Measurements from ENCODE around the gene GAB3. TPM values are rescaled to one million over a fixed set of nuclear protein-coding genes. Genes with fewer than 3 reads are reported as not detected.
A peak's percentile ranks its signal among the peaks of the same experiment; 100 is the strongest.

The GAB3 gene
- total RNA-seq, 3 donors from 2014 or later (not counting 1 experiment from before 2014, with no cell fraction given): 55.6 to 89.8 (median 77.4) TPM

GRCh38 chrX:154727871-154728270 is 23.0 kb downstream of the GAB3 start:
- ATAC-seq (no peak), DNase-seq (no peak)
- H3K36me3 Mint-ChIP-seq: no peaks in the 10 kb centered on the region
- H3K27me3 Mint-ChIP-seq (ENCODE audit: low read depth in 2 of 2): no peaks in the 10 kb centered on the region
- 33% methylated on average over 2 of the region's 3 CpGs for WGBS (ENCODE audit: insufficient coverage)
- H3K27me3 ChIP-seq (ENCODE audit: control insufficient read depth, insufficient read depth, low read length): no peaks in the 10 kb centered on the region
- no peak overlapping the region for H3K4me3 ChIP-seq (ENCODE audit: low read length)
- TF ChIP-seq, protein P1, sequence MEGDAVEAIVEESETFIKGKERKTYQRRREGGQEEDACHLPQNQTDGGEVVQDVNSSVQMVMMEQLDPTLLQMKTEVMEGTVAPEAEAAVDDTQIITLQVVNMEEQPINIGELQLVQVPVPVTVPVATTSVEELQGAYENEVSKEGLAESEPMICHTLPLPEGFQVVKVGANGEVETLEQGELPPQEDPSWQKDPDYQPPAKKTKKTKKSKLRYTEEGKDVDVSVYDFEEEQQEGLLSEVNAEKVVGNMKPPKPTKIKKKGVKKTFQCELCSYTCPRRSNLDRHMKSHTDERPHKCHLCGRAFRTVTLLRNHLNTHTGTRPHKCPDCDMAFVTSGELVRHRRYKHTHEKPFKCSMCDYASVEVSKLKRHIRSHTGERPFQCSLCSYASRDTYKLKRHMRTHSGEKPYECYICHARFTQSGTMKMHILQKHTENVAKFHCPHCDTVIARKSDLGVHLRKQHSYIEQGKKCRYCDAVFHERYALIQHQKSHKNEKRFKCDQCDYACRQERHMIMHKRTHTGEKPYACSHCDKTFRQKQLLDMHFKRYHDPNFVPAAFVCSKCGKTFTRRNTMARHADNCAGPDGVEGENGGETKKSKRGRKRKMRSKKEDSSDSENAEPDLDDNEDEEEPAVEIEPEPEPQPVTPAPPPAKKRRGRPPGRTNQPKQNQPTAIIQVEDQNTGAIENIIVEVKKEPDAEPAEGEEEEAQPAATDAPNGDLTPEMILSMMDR (IDR thresholded peaks at IDR 0.05): no peak
- no peaks in the 10 kb centered on the region for H3K9me3 ChIP-seq (ENCODE audit: control insufficient read depth, insufficient read depth, low read length)
- peaks cover 83 to 90% of the 10 kb centered on the region in 2 donors for H3K4me1 Mint-ChIP-seq
- peak overlapping the region; percentile 45 for H3K27ac ChIP-seq (ENCODE audit: low read length)
- peak overlapping the region; percentile 86 to 87 for H3K27ac Mint-ChIP-seq
- H3K36me3 ChIP-seq (ENCODE audit: control insufficient read depth, insufficient read depth, low read length): no peaks in the 10 kb centered on the region
- no peak overlapping the region for H3K4me3 Mint-ChIP-seq
- intact Hi-C loops (cut with micrococcal nuclease): no loop called here
- peaks cover 85% of the 10 kb centered on the region for H3K4me1 ChIP-seq (ENCODE audit: control insufficient read depth, insufficient read depth, low read length)
- H3K9me3 Mint-ChIP-seq: no peaks in the 10 kb centered on the region

DNA sequence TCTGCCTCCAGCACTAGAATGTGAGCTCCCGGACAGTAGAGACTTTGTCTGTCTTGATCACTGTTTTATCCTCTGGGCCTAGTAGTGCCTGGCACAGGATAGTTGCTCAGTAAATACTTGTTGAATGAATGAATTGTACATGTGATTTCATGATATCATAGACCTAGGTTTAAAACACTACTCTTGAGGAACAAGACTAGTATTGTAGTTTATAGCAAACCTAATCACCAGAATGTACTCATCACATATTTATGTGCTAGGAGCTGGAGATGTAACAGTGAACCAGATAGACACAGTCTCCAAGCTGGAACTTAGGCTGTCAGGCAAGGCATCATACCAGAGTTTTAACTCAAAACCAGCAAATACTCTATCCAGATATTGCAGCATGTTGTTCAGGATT is 23.5 kb downstream of the GAB3 start:
- no peak overlapping the region for H3K4me3 Mint-ChIP-seq
- 100% methylated on average over 1 of the region's 1 CpG for WGBS (ENCODE audit: insufficient coverage)
- H3K4me1 ChIP-seq (ENCODE audit: control insufficient read depth, insufficient read depth, low read length): peaks cover 81% of the 10 kb centered on the region

DNA sequence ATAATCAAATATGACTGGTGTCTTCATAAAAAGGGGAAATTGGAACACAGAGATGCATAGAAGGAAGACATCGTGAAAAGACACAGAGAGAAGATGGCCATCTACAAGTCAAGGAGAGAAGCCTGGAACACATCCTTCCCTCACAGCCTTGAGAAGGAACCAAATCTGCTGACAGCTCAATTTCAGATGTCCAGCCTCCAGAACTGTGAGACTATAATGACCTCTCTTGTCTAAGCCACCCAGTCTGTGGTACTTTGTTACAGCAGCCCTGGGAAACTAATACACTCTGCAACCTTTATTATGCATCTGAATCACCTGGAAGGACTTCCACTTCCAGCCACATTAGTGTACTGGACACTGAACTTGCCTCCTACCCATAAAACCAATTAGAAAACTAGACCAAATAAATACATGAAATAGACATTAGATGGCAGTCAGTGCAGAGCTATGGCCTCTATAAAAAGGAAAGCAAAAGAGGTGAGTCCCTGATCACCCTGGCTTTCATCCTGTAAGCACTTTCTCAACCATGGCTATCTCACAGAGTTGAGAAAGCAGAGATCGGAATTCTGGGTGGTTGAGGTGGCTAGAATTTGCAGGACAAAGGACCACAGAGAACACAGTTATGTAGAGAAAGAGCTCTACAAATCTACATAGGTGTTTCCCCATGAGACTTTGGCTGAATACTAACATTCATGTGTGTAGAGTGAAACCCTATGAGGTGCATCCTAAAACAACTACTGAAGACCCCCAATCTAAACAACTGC is 25.7 kb downstream of the GAB3 start:
- peak; percentile 77 to 82 (median 81) for ATAC-seq
- peaks cover 62% of the 10 kb centered on the region for H3K4me1 ChIP-seq (ENCODE audit: control insufficient read depth, insufficient read depth, low read length)
- H3K4me3 Mint-ChIP-seq: peak overlapping the region; percentile 43

More for the DNA sequence above, 23.5 kb downstream of the GAB3 start:
- no peaks in the 10 kb centered on the region for H3K9me3 ChIP-seq (ENCODE audit: control insufficient read depth, insufficient read depth, low read length)
- no peaks in the 10 kb centered on the region for H3K27me3 ChIP-seq (ENCODE audit: control insufficient read depth, insufficient read depth, low read length)
- no peak overlapping the region for H3K4me3 ChIP-seq (ENCODE audit: low read length)
- DNase-seq: no peak
- Mint-ChIP-seq H3K27ac (peak overlapping the region; percentile 86 to 87), H3K9me3 (no peaks in the 10 kb centered on the region), H3K36me3 (no peaks in the 10 kb centered on the region), H3K27me3 (ENCODE audit: low read depth in 2 of 2) (no peaks in the 10 kb centered on the region), H3K4me1 (peaks cover 78 to 89% of the 10 kb centered on the region in 2 donors)
- TF ChIP-seq, protein P1 (IDR thresholded peaks at IDR 0.05): no peak
- intact Hi-C loops (cut with micrococcal nuclease): no loop called here
- H3K36me3 ChIP-seq (ENCODE audit: control insufficient read depth, insufficient read depth, low read length): no peaks in the 10 kb centered on the region
- peak overlapping the region; percentile 45 for H3K27ac ChIP-seq (ENCODE audit: low read length)
- ATAC-seq: no peak

More for the DNA sequence above, 25.7 kb downstream of the GAB3 start:
- Mint-ChIP-seq H3K27ac (peak overlapping the region; percentile 86 to 87), H3K9me3 (no peaks in the 10 kb centered on the region), H3K36me3 (no peaks in the 10 kb centered on the region), H3K27me3 (ENCODE audit: low read depth in 2 of 2) (no peaks in the 10 kb centered on the region), H3K4me1 (peaks cover 73 to 82% of the 10 kb centered on the region in 2 donors)
- Histone ChIP-seq H3K4me3 (ENCODE audit: low read length) (no peak overlapping the region), H3K27me3 (ENCODE audit: control insufficient read depth, insufficient read depth, low read length) (no peaks in the 10 kb centered on the region), H3K27ac (ENCODE audit: low read length) (peak overlapping the region; percentile 72), H3K9me3 (ENCODE audit: control insufficient read depth, insufficient read depth, low read length) (no peaks in the 10 kb centered on the region), H3K36me3 (ENCODE audit: control insufficient read depth, insufficient read depth, low read length) (no peaks in the 10 kb centered on the region)
- peak in 1 of 2 donors; percentile 56 for DNase-seq
- intact Hi-C loops (cut with micrococcal nuclease): loop anchor here (1.0 kb wide), 1 partner anchor 23 kb away; no protein-coding TSS in a partner anchor
- 29% methylated on average over 1 of the region's 2 CpGs for WGBS (ENCODE audit: insufficient coverage)
- TF ChIP-seq, protein P1 (IDR thresholded peaks at IDR 0.05): peak; percentile 13
